Measurements from ENCODE around the gene ZNF431.

DNA sequence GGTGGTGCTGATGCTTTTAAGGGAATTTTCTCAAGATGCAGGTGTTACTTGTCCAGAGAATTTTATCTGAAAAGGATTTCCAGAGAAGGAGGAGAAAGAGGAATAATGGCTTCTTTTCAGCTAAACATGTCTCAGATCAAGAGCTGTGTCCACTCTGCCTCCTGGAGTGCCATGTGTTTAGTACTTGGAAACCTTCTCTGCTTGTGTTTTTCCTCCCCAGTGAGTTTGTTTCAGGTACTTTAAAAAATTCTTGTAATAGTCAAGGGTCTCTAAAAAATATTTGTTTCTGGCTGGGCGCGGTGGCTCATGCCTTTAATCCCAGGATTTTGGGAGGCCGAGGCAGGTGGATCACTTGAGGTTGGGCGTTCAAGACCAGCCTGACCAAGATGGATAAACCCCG is 22.7 kb downstream of the ZNF431 start:
- TF ChIP-seq POLR2A (IDR thresholded peaks at IDR 0.05; ENCODE audit: low read length) (no peak), GATA1 (IDR thresholded peaks at IDR 0.05; ENCODE audit: low read depth, low read length) (no peak)

All from erythroblast (primary cell).